IPS-15b (cell line): ENCODE results near the gene COL5A2.

Experiments
- H3K27me3 ChIP-seq: one replicate; pipeline ENCODE4 v1.6.1; 2013; ENCODE audit warnings: low read length; ENCODE audit not compliant: control insufficient read depth, insufficient read depth
- H3K36me3 ChIP-seq: one replicate; pipeline ENCODE4 v1.6.1; 2013; ENCODE audit warnings: low read length; ENCODE audit not compliant: control insufficient read depth, insufficient read depth
- H3K4me1 ChIP-seq: one replicate; pipeline ENCODE4 v1.6.1; 2013; ENCODE audit warnings: mild to moderate bottlenecking, low read length; ENCODE audit not compliant: control insufficient read depth, insufficient read depth
- H3K4me3 ChIP-seq: one replicate; pipeline ENCODE4 v1.5.1; 2013; ENCODE audit warnings: low read depth, low read length
- H3K9ac ChIP-seq: one replicate; pipeline ENCODE4 v1.6.1; 2013; ENCODE audit warnings: low read depth, mild to moderate bottlenecking, low read length
- H3K9me3 ChIP-seq: one replicate; pipeline ENCODE4 v1.6.1; 2013; ENCODE audit warnings: mild to moderate bottlenecking, low read length; ENCODE audit not compliant: control insufficient read depth, insufficient read depth

Gene COL5A2

GRCh38 chr2:189022492-189022891, 157.1 kb downstream of the COL5A2 start:
- H3K9ac ChIP-seq: no peak overlapping the region
- no peaks in the 10 kb centered on the region for H3K36me3 ChIP-seq

GRCh38 chr2:189022053-189022481, 157.5 kb downstream of the COL5A2 start:
- Histone ChIP-seq H3K27me3 (no peaks in the 10 kb centered on the region), H3K36me3 (no peaks in the 10 kb centered on the region), H3K9me3 (no peaks in the 10 kb centered on the region), H3K4me3 (no peak overlapping the region), H3K9ac (no peak overlapping the region), H3K4me1 (no peaks in the 10 kb centered on the region)

More at GRCh38 chr2:189022492-189022891, 157.1 kb downstream of the COL5A2 start:
- no peaks in the 10 kb centered on the region for H3K4me1 ChIP-seq
- H3K4me3 ChIP-seq: no peak overlapping the region
- H3K9me3 ChIP-seq: no peaks in the 10 kb centered on the region
- H3K27me3 ChIP-seq: no peaks in the 10 kb centered on the region

- H3K36me3 ChIP-seq: no peaks in the 10 kb centered on the region
Observed at GRCh38 chr2:189020179-189020578, 159.4 kb downstream of the COL5A2 start.

GRCh38 chr2:189018631-189019030, 160.9 kb downstream of the COL5A2 start:
- Histone ChIP-seq H3K36me3 (no peaks in the 10 kb centered on the region), H3K27me3 (no peaks in the 10 kb centered on the region), H3K4me3 (no peak overlapping the region), H3K9ac (no peak overlapping the region), H3K9me3 (no peaks in the 10 kb centered on the region), H3K4me1 (no peaks in the 10 kb centered on the region)

More at GRCh38 chr2:189020179-189020578, 159.4 kb downstream of the COL5A2 start:
- no peaks in the 10 kb centered on the region for H3K4me1 ChIP-seq
- no peaks in the 10 kb centered on the region for H3K27me3 ChIP-seq
- H3K9ac ChIP-seq: no peak overlapping the region
- no peaks in the 10 kb centered on the region for H3K9me3 ChIP-seq
- H3K4me3 ChIP-seq: no peak overlapping the region

- H3K4me1 ChIP-seq: no peaks in the 10 kb centered on the region
- H3K27me3 ChIP-seq: no peaks in the 10 kb centered on the region
- H3K36me3 ChIP-seq: no peaks in the 10 kb centered on the region
- no peak overlapping the region for H3K4me3 ChIP-seq
- H3K9me3 ChIP-seq: no peaks in the 10 kb centered on the region
- H3K9ac ChIP-seq: no peak overlapping the region
Observed at GRCh38 chr2:189016311-189016861, 163.2 kb downstream of the COL5A2 start.

- Histone ChIP-seq H3K9me3 (no peaks in the 10 kb centered on the region), H3K27me3 (no peaks in the 10 kb centered on the region), H3K36me3 (no peaks in the 10 kb centered on the region), H3K4me3 (no peak overlapping the region), H3K4me1 (no peaks in the 10 kb centered on the region), H3K9ac (no peak overlapping the region)
Observed at GRCh38 chr2:189015359-189015758, 164.2 kb downstream of the COL5A2 start.

- Histone ChIP-seq H3K4me3 (no peak overlapping the region), H3K9ac (no peak overlapping the region), H3K4me1 (no peaks in the 10 kb centered on the region), H3K9me3 (no peaks in the 10 kb centered on the region), H3K27me3 (no peaks in the 10 kb centered on the region), H3K36me3 (no peaks in the 10 kb centered on the region)
Observed at GRCh38 chr2:189014449-189015138, 165.0 kb downstream of the COL5A2 start.

GRCh38 chr2:189013671-189014448, 165.7 kb downstream of the COL5A2 start:
- no peak overlapping the region for H3K9ac ChIP-seq
- no peaks in the 10 kb centered on the region for H3K9me3 ChIP-seq
- no peaks in the 10 kb centered on the region for H3K27me3 ChIP-seq
- H3K4me3 ChIP-seq: no peak overlapping the region
- no peaks in the 10 kb centered on the region for H3K36me3 ChIP-seq
- no peaks in the 10 kb centered on the region for H3K4me1 ChIP-seq

GRCh38 chr2:189013031-189013430, 166.5 kb downstream of the COL5A2 start:
- Histone ChIP-seq H3K4me1 (no peaks in the 10 kb centered on the region), H3K4me3 (no peak overlapping the region), H3K27me3 (no peaks in the 10 kb centered on the region), H3K9me3 (no peaks in the 10 kb centered on the region), H3K36me3 (no peaks in the 10 kb centered on the region), H3K9ac (no peak overlapping the region)

GRCh38 chr2:189012351-189012750, 167.2 kb downstream of the COL5A2 start:
- Histone ChIP-seq H3K9me3 (no peaks in the 10 kb centered on the region), H3K4me1 (no peaks in the 10 kb centered on the region), H3K4me3 (no peak overlapping the region), H3K9ac (no peak overlapping the region), H3K36me3 (no peaks in the 10 kb centered on the region), H3K27me3 (no peaks in the 10 kb centered on the region)

- Histone ChIP-seq H3K4me1 (no peaks in the 10 kb centered on the region), H3K27me3 (no peaks in the 10 kb centered on the region), H3K36me3 (no peaks in the 10 kb centered on the region), H3K9ac (no peak overlapping the region), H3K4me3 (no peak overlapping the region), H3K9me3 (no peaks in the 10 kb centered on the region)
Observed at GRCh38 chr2:189010536-189010935, 169.0 kb downstream of the COL5A2 start.
